ENCODE measurements around the gene IMMP2L.
"Not testable (repeated sequence)": the region's sequence is repeated elsewhere in the genome, so short reads cannot be mapped to it uniquely, and the experiment has no call there.

The IMMP2L gene

GRCh38 chr7:111094419-111094818 lies 467.9 kb downstream of the IMMP2L start:
- no peak for DNase-seq

DNA sequence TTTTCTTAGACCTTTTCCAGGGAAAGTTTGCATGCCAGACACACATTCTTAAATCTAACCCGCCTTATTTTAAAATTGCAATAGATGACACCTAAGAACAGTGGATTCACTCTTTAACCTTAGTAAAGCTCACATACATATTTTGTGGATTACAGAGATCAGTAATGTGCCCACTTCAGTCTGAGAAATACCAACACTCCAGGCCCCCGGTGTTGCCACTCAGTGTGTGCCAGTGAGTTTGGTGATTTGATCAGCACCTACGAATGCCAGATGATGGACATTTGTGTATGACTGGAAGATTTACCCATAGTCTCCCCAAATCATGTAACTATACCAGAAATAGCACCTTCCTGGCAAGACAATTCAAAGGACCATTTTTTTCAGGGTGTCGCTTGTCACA lies 468.8 kb downstream of the IMMP2L start:
- no peak for DNase-seq

DNA sequence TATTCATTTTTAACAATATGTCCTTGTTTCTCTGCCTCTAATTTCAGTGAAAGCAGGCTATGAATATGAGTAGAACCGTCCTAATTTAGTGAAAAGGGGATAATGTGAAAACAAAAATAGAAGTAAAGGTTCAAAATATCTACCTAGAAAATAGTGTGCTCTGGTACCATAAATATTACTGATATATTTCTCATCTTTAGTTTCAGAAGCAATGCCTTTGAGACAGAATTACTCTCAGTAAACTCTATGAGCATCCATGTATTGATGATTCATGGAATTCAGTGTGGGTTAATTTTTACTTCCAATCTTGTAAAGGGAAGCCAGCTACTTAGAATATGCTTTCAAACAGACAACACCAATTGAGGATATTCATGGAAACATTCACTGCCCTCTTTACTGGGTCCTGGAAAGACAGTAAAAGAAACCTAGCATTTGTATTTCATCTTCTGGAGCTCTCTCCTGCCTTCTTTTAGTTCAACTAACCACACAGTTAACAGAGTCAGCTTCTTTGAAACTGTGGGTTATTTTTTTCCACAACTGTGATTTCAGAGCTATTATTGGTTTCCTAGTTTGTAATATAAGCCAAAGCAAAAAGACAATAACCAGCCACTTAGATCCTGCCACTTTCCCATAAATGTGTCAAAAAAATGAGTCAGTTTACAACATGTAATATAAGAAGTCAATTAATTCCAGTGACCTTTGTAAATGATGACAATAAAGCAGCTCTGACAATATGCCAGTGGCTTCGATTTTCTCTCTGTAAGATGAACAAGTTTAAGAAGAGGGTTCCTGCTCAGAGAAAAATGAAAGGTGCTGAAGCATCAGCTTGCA lies 469.7 kb downstream of the IMMP2L start:
- peak; percentile 47 for DNase-seq

- peak; percentile 68 for DNase-seq
Observed at GRCh38 chr7:111091593-111092358, 470.5 kb downstream of the IMMP2L start.

DNA sequence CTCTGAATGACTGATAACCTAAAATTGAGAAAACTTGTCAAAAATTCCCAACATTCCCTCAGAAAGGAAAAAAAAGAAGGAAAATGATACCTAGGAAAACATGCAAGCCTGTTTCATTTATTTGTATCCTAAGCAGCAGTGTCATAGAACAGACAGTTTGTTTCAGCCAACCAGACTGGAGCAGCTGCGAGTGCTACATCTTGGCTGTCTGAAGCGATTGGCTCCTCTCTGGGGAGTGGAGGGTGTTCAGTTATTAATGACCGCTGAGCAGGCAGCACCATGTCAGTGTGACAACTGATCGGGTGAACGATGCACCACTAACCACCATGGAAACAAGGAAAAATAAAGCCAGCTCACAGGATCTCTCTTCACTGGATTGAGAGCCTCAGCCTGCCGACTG lies 471.4 kb downstream of the IMMP2L start, which contains the start of gene LRRN3:
Gene LRRN3 (plus strand): TSS at position 282 of the 400 bp plus-strand sequence. CDS start 31,646 bp downstream, outside the sequence.
- DNase-seq = peak; percentile 87

DNA sequence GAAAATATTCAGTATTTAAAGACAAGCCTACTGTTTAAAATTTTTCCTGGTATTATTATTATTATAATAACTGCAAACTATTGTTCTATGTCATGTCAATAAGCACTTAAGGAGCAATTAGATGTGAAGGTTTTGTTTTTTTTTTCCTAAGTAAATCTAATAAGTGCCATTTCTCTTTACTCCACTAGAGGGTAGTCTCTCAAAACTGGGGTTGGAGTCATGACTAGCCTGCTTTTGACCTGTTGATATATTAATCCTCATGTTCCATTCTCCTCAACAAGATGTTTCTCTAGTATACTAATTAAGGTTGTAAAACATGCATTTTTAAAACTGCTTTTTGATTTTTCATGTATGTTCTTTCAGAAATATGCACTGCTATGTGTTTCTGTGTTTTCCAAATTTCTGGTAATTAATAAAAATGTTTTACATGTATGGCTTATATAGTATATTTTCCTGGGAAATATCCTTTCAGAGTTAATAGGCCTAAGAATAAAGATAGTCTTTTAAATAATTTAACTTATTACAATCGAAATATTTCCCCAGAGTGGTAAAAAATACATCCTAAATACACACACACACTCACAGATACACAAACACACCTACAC lies 472.4 kb downstream of the IMMP2L start:
- peak; percentile 81 for DNase-seq

DNA sequence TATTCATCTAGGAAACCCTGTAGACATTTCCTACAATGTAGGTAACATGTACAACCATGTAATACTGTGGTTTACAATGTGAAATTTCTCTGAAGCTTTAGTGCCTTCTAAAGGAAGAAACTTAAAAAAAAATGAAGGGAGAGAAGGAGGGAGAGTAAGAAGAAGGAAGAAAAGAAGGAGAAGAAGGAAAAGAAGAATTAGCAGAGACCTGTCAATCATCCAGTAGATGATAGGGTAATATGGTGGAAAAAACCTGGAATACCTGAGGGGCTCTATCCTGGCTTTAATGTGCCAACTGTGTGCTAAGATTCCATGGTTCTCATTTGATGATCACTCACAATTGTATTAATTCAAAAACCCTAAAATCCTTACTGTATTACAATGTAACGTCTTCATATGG lies 474.0 kb downstream of the IMMP2L start:
- no peak for DNase-seq

- no peak for DNase-seq
Observed at GRCh38 chr7:111086532-111086931, 475.8 kb downstream of the IMMP2L start.

DNA sequence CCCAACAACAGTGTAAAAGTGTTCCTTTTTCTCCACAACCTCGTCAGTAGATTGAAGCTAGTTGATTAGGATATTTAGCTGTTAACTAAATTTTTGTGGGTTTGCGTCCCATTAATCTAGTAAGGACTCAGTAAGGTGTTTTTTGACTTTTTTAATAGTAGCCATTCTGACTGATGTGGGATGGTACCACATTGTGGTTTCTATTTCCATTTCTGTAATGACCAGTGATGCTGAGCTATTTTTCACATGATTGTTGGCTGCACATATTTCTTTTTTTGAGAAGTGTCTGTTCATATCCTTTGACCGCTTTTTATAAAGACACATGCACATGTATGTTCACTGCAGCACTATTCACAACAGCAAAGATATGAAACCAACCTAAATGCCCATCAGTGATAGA lies 476.9 kb downstream of the IMMP2L start:
- no peak for DNase-seq

- DNase-seq = no peak
Observed at GRCh38 chr7:111083413-111083812, 478.9 kb downstream of the IMMP2L start.

DNA sequence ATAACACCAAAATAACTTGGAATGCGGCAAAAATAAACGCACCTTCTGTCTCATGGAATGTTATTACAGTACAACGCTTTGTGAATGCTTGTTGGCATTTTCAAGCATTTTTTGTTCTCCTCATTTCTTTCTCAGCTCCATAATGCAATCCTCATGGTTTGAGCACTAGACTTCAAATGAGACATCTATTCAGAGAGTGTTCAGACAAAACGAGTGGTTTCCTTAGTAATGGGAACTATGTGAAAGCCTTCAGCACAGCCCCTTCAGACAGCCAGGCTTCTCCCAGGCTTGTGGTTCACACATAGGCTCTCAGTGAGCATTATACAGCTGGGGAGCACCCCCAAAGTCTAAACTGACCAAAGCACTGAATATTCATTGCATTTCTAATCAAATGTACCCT lies 479.9 kb downstream of the IMMP2L start:
- no peak for DNase-seq

DNA sequence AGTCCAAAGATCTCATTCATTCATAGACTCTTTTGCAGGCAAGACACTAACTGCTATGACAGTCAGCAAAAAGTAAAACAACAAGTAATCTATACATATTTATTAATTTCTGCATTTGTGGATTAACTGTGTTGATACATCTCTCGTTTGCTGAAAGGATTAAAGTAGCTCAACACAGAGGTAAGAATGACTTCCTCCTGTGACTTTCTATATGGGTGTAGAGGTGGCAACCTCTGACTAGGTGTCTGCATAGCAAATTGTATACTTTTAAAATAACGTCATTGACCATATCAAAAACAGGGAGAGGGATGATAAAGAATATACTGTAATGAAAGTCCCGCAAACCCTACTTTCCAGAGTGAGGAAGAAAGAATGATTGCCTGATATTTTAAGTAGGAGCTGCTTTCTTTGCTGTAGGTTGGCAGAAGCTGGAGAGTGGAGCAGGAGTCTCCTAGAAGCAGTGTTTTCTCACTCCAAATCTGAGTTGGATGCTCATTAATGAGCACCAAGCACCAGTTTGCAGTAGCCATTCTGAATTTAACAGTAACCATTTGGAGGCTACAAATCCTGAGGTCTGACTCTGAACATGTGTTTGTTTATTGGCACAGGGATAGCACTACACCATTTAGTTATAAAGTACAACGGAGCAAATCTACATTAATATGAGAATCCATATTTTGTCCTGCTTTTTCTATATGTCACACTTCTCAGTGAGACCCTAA lies 480.6 kb downstream of the IMMP2L start:
- DNase-seq = no peak

DNA sequence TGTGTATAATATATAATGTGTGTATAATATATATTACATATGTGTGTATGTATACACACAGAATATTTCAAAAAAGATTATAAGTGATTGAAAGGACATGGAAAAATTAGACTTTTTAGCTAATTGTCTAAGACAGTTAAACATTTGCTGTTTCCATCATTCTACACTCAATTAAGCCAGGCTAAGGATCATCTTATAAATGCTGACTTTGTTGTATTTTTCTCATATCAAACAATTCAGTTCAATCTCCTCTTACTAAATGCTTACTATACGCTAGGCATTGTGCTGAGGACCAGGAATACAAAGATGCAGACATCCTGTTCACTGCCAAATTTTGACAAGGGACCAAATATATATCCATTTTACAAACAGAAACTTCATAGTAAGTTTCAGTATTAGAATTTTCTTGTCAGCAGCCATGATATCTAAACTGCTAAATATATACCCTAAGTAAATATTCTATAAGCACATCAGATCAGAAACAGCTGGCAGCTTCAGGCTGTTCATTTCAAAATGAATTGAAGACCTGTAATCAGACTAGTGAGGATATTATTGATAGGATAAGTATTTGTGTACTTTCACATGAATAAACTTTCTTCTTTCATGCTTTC lies 481.7 kb downstream of the IMMP2L start:
- no peak for DNase-seq

- no peak for DNase-seq
Observed at GRCh38 chr7:111077001-111077400, 485.3 kb downstream of the IMMP2L start.

DNA sequence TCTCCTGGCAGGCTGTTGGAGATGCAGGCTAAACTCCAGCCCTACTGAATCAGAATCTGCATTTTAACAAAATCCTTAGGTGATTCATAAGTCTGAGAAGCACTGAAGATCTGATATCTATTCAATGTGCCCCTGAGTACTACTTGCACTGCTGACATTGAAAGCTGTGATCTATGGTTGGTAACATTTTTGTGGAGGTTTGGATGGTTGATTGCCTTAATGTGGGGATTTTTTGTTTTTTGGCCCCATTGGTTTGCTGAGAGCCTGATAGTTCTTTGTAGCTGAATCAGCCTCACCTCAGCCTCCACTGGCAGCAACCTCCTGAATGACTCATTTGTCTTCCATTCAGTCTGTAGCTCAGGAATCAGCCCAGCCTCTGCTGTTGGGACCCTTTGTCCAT lies 486.1 kb downstream of the IMMP2L start:
- DNase-seq = no peak

DNA sequence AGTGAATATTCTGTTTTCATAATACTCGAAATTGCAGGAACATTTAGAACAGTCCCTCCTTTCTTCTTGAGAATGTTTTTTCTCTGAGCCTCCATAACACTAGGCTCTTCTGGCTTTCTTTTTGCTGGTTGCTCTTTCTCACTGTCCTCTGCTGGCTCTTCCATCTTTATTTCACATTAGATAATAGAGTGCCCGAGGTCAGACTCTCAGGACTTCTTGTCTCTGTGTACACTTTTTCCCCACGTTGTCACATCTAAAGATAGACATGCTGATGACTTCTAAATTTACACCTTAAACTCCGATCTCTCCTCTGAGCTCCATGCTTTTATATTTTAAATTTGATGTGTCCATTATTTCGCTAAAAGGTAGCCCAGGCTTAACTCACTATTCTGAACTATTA lies 486.8 kb downstream of the IMMP2L start:
- DNase-seq = no peak

- no peak for DNase-seq
Observed at GRCh38 chr7:111074748-111075146, 487.5 kb downstream of the IMMP2L start.

GRCh38 chr7:111074071-111074747 lies 488.1 kb downstream of the IMMP2L start:
- DNase-seq = no peak

- not testable (repeated sequence) for DNase-seq
Observed at GRCh38 chr7:111072658-111073057, 489.6 kb downstream of the IMMP2L start.

DNA sequence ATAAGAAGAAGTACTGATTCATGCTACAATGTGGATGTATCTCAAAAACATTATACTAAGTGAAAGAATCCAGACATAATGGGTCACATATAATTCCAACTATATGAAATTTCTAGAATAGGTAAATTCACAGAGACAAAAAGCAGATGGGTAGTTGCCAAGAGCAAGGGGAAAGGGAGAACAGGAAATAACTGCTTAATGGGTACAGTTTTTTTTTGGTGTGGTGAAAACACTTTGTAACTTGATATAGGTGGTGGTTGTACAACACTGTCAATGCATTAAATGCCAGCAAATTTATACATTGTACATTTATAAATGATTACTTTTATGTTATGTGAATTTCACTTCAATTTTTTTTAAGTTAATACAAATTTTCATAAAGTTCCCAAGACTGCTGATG lies 490.7 kb downstream of the IMMP2L start:
- no peak for DNase-seq

GRCh38 chr7:111068618-111069017 lies 493.7 kb downstream of the IMMP2L start:
- no peak for DNase-seq

- DNase-seq = no peak
Observed at GRCh38 chr7:111067682-111068081, 494.6 kb downstream of the IMMP2L start.
